HG03565 (cell line): Measurements from ENCODE around the gene PRKCH.

Source experiments
- ATAC-seq: cut with Tn5 transposase; IDR thresholded peaks from one replicate; pipeline ENCODE4 v1.9.1; 2021; ENCODE audit warnings: mild to moderate bottlenecking, moderate library complexity; ENCODE audit not compliant: unreplicated experiment

PRKCH gene

DNA sequence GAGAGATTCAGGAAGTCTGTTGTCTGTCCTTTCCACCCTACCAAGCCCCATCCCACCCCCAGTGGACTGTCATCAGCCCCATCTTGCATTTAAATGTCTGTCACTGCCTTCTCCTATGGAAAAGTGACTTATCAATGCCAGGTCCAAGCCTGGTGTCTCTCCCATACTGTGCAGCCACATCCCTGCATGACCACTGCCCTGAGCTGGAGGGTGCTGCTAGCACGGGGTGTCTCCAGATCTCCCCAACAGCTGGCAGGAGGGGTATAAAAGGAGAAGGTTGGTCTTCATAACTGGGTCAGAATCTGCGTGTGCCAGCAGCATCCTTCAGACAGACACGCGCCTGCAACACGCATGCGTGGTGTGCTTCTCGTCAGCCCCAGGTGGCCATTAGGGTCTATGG is 219.6 kb downstream of the PRKCH start:
- no peak for ATAC-seq

DNA sequence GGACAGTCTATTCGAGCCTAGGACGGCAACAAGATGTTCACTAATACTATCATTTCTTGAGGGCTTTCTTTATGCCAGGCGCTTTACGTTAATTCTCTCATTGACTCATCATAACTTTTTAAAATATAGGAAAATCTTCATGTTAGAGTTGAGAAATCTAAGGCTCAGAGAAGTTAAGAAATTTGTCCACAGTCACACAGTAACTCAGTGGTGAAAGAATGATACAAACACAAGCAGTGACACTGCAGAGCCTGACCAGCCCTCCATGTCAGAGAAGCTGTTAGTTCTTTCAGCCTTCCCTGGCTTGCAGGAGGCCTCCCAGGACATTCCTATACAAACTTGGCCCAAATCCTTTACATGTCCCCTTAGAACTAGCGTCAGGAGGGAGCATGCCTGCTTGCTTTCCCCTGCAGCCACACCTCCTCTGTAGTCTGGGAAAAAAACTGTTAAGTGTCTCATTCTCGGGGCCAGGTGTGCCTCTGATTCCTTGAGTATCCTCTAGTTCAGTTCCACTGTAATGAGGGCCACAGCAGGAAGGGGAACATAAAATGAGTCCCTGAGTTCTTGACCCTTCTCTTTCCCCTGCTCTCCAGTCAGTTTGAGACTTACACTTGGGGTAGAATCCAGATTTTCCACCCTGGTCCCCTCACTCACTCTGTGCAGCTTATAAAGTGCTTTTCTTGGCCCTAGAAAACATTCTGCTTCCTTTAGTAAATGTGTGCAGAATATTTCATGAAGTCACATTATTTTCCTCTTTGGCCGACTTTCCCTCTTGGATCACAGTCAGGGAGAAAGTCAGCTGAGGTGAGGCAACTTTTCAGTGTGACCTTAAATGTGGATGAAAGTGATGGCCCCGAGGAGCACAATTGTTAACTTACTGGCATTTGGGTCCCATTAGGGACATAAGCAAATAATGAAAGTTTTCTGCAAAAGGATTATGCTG is 221.7 kb downstream of the PRKCH start:
- no peak for ATAC-seq

DNA sequence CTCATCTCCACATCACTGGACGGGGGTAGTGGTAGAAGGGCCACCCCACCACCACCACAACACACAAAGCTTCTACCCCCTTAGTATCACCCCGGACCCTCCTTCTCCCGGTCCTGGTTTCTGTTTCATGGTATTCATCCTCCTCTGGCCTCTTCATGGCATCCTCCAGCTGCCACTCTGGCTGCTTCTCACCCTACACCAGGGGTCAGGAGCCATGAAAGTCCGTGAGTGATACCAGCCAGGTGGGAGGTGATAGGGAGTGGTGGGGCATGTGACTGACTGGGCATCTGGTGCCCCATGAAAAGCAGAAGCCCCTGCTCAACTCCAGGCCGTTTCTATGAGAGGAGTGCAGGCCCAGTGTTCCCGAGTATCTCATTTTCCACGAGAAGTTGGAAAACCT is 222.6 kb downstream of the PRKCH start:
- ATAC-seq, result no peak

DNA sequence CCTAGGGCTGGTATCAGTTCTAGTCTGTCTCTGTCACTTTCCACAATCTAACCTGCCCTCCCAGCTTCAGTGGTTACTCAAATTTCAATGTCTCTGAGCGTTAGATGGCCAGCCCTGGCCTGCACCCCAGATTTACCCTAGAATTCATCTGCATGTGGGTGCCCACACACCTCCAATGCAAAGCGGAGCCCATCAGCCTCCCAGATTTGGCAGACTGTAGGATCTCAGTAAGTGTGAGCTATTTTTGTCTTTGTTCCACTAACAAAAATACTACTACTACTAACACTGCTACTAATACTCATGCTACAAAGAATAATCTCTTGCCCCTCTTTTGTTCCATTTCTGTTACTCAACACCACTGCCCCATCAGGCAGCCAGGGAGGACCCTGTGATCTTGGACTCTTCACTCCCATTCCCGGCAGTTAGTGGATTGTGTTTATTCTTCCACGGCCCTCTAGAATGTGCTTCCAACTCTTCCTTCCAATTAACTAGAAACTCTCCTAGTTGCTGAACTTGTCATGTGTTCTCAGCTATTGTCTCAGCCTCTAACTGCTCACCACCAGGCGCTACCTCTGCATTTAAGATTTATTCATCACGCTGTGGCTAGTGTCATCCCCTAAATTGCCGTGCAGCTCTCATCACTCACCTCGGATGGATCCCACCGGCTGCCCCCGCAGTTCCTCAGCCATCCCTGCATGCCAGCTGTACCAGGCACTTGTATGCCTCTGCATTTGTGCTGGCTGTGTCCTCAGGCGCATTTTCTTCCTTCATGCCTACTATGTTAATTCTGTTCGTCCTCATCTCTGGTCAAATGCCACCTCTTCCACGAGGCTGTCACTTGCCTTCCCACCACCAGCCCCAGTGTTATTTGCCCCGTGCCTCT is 223.3 kb downstream of the PRKCH start:
- no peak for ATAC-seq

DNA sequence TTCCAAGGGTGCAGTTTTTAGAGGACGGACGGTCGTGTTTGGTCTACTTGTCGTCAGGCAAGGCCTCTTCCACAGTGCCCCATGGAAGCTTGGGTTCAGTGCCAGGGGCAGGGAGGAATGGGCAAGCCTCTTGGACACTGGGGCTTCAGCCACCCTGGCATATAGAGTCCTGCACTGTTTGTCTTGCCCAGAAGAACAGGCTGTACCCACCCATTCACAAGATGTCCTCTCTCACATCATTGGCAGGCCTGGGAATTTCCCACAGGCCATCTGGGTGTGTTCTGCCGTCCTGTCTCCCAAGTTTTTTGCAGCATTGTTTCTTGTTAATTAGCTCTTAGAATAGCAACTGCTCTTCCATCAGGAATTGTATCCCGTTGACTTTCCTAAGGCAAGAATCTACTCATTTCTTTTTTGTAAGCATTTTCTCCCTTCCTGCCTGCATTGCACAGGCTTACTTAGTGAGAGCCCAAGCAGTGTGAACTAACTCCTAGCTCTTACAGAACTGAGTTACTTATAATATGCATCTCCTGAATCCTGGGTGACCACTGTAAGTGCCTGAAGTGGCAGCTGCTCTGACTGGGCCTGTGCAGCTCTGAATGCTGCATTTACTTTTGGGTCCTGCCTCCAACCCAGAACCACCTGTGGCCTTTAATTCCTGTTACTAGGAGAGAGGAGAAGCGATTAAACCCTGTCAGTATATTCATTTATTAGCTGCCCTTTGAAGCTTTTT is 224.5 kb downstream of the PRKCH start:
- no peak for ATAC-seq

DNA sequence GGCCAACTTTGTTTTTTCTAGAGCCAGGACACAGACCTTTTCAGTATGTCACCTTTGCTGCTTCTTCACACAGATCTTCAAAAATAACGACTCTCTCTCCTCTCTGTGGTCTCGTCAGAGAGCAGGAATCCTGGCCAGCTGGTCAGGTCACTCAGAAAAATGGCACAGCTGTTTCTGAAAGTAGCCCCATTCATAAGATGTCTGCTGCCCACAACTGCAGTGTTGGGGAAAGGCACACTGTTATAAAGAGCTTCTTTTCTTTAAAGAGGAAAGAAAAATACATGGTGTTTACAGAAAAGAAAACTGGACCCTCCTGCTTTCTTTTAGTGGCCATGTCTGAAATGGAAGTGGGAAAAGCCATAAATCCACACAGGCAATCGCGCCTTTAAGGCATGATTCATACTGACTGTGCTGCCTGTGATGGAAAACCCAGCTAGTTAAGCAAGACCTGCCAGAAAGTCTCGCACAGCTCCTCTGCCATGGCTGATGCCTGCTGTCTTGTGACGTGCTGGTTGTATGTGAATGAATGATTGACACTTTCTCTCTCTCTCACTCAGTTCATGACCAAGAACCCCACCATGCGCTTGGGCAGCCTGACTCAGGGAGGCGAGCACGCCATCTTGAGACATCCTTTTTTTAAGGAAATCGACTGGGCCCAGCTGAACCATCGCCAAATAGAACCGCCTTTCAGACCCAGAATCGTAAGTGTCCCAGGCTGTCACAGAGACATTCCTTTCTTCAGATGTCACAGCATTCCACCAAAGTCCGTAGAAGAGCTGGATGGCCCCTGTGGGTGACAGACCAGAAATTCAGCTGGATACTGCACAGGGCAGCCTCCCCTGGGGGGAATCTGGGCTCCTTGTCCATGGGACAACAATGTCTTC is 226.0 kb downstream of the PRKCH start:
- ATAC-seq, result no peak

DNA sequence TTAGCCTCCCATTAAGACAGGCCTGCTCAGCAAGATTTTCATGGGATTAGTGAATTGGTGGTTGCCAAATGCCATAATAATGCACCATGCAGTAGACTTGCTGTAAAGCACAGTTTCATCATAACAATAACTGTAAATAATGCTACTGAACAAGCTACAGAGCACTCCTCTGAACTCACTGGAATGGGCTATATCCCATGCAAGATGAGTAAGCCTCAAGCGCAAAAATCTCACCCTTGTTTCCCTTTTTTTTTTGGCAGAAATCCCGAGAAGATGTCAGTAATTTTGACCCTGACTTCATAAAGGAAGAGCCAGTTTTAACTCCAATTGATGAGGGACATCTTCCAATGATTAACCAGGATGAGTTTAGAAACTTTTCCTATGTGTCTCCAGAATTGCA is 228.0 kb downstream of the PRKCH start:
- ATAC-seq, result no peak

DNA sequence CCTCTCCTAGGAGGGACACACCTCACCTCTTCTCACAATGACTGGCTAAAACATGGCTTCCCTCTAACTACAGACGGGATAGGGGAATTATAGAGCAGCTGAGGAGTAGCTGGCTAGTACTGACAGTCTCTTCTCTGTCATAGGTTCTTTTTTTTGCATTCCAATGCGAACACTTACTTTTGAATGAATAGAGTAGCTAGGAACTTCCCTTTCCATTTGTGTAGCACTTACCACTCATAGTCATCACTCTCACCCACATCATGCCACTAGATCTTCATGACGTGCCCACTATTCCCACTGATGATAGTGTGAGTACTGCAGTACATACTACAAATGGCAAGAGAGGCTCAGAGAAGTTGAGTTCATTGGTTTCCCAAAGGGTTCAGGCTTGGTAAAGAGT is 230.0 kb downstream of the PRKCH start:
- ATAC-seq, result no peak

DNA sequence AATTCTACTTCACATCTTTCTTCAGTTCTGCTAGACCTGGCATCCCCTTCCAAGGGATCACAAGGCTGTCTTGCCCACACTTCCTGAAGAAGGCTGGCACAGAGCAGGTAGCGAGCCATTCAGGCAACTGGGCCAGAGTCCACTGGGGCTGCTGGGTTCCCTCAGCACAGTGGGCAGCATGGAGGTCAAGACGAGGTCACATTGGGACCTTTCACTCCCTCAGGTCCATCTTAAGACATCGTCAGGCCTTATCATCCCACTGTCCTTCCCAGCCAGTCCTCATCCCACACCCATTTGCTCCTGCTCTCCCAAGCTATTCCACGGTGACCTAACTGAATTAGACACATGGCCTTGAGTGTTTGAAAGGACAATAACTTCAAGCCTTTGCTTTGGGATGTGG is 230.9 kb downstream of the PRKCH start:
- no peak for ATAC-seq

DNA sequence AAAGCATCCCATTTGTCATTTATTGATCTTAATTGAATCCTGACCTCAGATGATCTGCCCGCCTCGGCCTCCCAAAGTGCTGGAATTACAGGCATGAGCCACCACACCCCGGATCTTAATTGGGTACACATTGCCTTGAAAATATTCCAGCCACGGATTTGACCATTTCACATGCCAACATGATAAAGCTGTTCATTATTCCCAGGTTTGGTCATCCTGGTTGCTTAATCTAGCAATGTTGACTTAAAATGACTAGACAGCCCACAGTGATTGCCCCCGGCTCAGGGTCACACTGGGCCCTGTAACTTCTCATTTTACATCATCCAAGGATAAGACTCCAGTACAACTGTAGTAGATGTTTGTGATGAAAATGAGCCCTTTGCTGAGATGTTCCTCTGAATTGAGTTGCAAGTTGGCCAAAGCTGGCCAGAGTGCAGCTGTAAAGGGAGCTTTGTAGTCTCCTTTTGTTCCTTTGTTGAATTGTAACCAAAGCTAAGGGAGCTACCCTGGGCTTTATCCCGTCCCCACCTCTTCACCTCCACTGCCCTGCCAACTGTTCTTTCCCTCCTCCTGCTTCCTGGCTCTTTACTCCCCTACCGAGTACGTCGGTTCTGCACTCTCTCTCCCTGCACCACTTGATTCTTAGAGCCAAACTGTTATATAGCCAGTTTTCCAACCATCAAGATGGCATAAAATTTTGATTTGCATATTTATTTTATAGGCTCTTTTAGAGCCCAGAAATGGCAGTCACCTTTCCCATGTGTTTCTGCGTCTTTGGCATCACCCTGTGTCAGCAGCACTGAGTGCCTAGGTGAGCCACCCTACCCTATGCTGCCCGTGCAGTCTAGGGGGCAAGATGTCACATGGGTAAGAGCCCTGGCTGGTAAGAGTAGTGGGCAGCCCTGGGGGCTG is 232.6 kb downstream of the PRKCH start:
- ATAC-seq, result no peak

DNA sequence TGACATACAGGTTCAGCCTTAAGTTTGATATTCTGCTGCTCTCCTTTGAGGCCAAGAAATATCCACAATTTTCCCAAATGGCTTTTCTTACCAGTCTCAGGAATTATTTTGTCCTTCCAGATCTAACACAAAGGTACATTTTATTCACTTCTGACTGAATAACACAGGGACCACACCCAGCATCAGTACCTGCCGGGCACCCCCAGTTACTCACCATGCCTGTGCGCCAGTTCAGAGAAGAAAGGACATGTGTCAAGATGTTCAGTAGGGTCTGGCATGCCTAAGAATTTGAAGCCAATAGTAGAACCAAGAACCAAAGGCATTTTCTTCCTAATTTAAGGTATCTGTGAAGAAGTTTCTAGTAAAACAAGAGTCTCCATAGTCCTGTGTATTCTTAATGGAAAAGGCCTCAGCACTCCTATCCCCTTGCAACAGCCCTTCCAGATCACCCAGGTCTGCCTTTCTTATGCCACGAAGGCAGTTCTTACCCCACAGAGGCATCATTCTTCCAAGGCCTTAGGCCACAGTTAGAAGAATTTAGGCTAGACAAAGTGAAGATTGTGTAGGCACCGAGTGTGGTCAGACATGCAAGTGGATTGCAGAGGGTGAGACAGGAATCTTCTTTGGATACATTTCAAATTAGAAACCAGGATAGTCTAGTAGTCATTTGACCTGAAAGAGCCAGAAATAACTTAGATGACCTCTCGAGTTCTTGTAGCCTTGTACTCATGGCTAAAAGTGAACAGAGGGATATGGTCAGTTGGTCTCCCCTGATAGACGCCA is 233.9 kb downstream of the PRKCH start:
- ATAC-seq, result no peak

DNA sequence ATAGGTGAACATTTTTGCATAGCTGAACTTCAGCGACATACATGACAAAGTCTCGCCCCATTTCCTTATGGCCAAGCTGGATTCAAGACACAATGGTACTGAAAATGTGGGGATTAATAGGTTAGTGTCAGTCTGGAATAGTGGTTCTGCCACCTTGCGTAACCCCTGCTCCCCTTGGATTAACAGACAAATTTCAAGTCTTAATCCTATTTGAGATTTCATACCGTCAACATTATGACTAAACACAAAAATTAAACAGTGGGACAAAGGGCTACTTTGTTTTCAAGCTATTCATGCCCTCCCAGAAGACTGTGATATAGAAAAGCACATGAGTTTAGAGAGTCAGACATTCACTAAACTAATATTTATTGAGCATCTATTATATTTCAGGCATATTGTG is 235.1 kb downstream of the PRKCH start:
- no peak for ATAC-seq

DNA sequence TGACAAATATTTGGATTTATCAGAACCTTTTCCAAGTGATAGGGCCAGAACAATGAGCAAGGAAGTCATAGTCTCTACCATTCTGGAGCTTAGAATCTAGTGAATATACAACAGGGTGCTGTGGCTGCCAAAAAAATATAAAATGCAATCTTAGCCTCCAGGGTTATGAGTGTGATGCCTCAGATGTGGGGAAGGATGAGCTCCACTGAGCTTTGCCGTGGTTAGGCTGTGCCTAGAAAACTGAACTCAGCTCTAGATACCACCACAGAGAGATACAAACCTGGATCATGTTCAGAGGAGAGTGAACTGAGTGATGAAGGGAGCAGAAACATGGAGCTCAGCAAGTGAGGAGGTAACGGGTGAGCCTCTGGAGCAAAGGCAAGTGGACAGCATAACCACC is 235.9 kb downstream of the PRKCH start:
- no peak for ATAC-seq

DNA sequence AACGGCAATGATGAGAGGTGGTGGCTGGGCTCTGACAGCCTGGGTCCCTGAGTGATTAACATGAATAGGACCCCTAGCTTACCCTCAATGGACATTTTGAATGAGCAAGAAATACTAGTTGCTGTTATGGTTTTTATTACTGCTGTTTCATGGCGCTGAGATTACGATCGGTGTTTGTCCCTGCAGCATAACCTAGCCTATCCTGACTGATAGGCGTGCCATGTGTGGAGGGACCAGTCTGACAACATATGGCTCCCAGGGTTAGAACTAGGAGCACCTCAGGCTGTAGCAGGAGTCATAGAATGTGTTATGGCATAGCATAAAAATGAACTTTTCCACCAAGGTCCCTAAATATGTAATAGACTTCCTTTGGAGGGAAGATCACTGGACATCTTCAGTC is 236.5 kb downstream of the PRKCH start:
- no peak for ATAC-seq

DNA sequence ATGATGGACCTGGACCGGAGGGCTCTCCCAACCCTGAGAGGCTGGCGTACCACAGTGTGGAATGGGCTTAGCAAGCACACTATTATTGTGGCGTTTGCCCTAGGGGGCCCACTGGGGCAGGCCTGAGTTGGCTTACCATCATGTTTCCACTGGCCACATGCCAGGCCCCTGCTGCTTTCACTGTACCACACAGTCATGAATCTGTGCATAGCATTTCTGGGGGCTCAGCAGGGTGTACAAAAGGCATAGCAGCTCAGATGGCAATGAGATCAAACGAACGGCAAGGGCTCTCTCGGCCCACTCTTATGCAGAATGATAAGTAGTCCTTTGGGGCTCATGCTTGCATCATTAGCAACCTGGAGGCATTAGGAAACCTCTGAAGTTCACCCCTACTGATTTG is 236.9 kb downstream of the PRKCH start:
- no peak for ATAC-seq

DNA sequence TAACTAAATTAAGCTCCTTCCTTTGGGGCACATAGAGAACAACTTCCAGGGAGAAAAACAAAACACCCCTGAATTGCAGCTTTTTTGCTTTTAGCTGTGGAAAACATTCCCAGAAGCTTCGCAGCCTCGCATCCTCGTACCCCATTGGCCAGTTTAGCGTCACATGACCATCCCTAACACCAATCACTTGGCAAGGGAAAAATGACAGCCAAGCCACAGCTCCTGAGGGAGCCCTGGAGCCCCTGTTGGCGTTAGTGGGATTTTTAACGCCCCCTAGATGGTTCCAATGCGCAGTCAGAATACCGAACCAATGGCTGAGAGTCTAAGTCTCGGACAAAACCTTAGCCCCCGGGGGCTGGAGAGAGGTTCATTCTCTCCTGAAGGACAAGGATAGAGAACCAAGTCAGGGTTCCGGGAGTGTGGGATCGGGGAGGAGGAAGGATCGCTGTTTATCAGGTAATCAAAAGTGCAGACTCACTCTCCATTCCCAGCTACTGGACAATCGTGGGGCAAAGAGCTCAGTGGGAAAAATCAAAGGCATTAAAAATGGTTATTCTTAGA is 238.3 kb downstream of the PRKCH start:
- ATAC-seq, result no peak

DNA sequence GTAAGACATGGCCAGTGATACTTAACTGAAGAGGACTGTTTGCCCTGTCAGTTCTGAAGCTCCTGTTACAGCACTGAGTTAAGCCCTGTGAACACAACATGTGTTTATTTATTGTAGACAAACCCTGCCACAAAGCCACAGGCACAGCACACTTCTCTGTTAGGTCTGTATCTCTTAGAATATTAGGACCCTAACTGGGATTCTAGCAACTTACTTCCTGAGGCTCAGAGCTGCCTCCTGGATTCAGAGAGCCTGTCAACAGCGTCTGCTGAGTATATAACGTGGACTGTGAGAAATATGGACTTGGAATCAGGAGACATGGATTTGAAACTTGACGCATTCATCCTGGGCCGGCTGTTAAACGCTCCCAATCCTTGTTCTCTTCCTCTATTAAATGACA is 238.9 kb downstream of the PRKCH start:
- no peak for ATAC-seq

DNA sequence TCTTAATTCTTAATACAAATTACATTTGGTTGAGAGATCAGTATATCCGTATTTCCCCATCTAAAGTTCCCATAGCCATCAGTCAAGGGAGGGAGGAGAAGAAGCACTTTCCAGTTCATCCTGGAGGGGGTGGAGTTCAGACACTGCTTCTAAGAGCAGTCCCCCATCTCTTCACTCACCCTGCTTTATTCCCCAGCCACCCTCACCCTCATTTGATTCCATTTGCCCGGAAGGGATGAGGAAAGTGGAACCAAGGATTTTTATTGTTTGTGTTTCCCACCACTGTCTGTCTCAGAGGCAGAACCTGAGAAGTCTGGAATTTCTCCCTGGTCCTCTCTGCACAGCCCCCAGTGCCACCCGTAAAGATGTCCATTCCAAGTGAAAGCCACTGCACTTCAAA is 239.7 kb downstream of the PRKCH start:
- no peak for ATAC-seq
